Liver (tissue), 9 donors: ENCODE data around the gene HMGB2. TPM values are rescaled to one million over a fixed set of nuclear protein-coding genes. Genes with fewer than 3 reads are reported as not detected.

Experiments used
- DNase-seq: peaks from one replicate; pipeline ENCODE4 v3.0.0-alpha.2; 2017; ENCODE audit warnings: low spot score
- H3K27ac ChIP-seq, 2 donors: one replicate each; pipeline ENCODE4 v1.7.0; 2013; ENCODE audit warnings: inconsistent platforms in 2 of 2, low read length in 2 of 2, control low read depth in 1 of 2, low read depth in 1 of 2, mild to moderate bottlenecking in 1 of 2
- H3K27me3 ChIP-seq, 4 donors: one replicate each; pipeline versions ENCODE4 v1.6.1 to v1.7.0; 2013; ENCODE audit warnings: low read length in 3 of 4, inconsistent platforms in 1 of 4, mild to moderate bottlenecking in 1 of 4, moderate library complexity in 1 of 4; ENCODE audit not compliant: control insufficient read depth in 4 of 4, insufficient read depth in 4 of 4
- H3K36me3 ChIP-seq, 4 donors: one replicate each; pipeline versions ENCODE4 v1.6.1 to v1.7.0; 2013; ENCODE audit warnings: low read length in 3 of 4, mild to moderate bottlenecking in 3 of 4, low read depth in 1 of 4, moderate library complexity in 1 of 4; ENCODE audit not compliant: control insufficient read depth in 4 of 4, insufficient read depth in 3 of 4
- H3K4me1 ChIP-seq, 4 donors: one replicate each; pipeline versions ENCODE4 v1.6.1 to v1.7.0; 2013; ENCODE audit warnings: low read length in 3 of 4, mild to moderate bottlenecking in 3 of 4, moderate library complexity in 1 of 4; ENCODE audit not compliant: control insufficient read depth in 4 of 4, insufficient read depth in 4 of 4
- H3K4me3 ChIP-seq, 3 donors: one replicate each; pipeline versions ENCODE4 v1.6.1 to v1.7.0; 2013; ENCODE audit warnings: low read length in 3 of 3, control low read depth in 1 of 3, low read depth in 1 of 3, mild to moderate bottlenecking in 1 of 3
- H3K9ac ChIP-seq, 2 donors: one replicate each; pipeline ENCODE4 v1.7.0; 2013; ENCODE audit warnings: low read length in 2 of 2, mild to moderate bottlenecking in 2 of 2, moderate library complexity in 2 of 2, control low read depth in 1 of 2, low read depth in 1 of 2
- H3K9me3 ChIP-seq, 4 donors: one replicate each; pipeline versions ENCODE4 v1.6.1 to v1.7.0; 2013; ENCODE audit warnings: low read length in 3 of 4; ENCODE audit not compliant: control insufficient read depth in 4 of 4
- CTCF ChIP-seq: fragments of 150-350 bp; IDR thresholded peaks from 2 replicates; pipeline ENCODE4 v1.5.1; 2017; ENCODE audit warnings: improper control_type of control experiment, low read depth, low read length; ENCODE audit not compliant: missing input control
- EGR1 ChIP-seq, 2 donors: IDR thresholded peaks; 2 replicates each; pipeline ENCODE4 v1.6.1; 2016 to 2018; ENCODE audit warnings: antibody characterized with exemption in 2 of 2, low read depth in 2 of 2
- GABPA ChIP-seq, 2 donors: IDR thresholded peaks in 1 of 2; conservative IDR thresholded peaks in 1 of 2; 2 replicates each; pipeline ENCODE4 v1.6.1; 2016; ENCODE audit warnings: antibody characterized with exemption in 2 of 2, mild to moderate bottlenecking in 1 of 2, moderate library complexity in 1 of 2
- HNF4A ChIP-seq, 2 donors: conservative IDR thresholded peaks; 2 replicates each; pipeline ENCODE4 v1.6.1; 2016; ENCODE audit warnings: antibody characterized with exemption in 2 of 2, mild to moderate bottlenecking in 2 of 2
- JUND ChIP-seq, 2 donors: IDR thresholded peaks; 2 replicates each; pipeline ENCODE4 v1.6.1; 2016; ENCODE audit warnings: antibody characterized with exemption in 2 of 2
- NR2F2 ChIP-seq: IDR thresholded peaks from 2 replicates; pipeline ENCODE4 v1.6.1; 2016; ENCODE audit warnings: antibody characterized with exemption
- RAD21 ChIP-seq, 2 donors: IDR thresholded peaks; 2 replicates each; pipeline ENCODE4 v1.6.1; 2016; ENCODE audit warnings: antibody characterized with exemption in 2 of 2, mild to moderate bottlenecking in 2 of 2
- RXRA ChIP-seq, 2 donors: IDR thresholded peaks; 2 replicates each; pipeline ENCODE4 v1.6.1; 2017 to 2018; ENCODE audit warnings: antibody characterized with exemption in 2 of 2, mild to moderate bottlenecking in 1 of 2
- SP1 ChIP-seq: IDR thresholded peaks from 2 replicates; pipeline ENCODE4 v1.6.1; 2018; ENCODE audit warnings: antibody characterized with exemption, mild to moderate bottlenecking
- TAF1 ChIP-seq: conservative IDR thresholded peaks from 2 replicates; pipeline ENCODE4 v1.6.1; 2016; ENCODE audit warnings: antibody characterized with exemption, mild to moderate bottlenecking
- ZBTB33 ChIP-seq: IDR thresholded peaks from 2 replicates; pipeline ENCODE4 v1.6.1; 2016; ENCODE audit warnings: antibody characterized with exemption
- WGBS: extraction: QIAGEN DNeasy Blood & Tissue Kit; methylation state at CpG from one replicate; pipeline ENCODE4 v1.1.7; 2013; 5-methylcytosine and 5-hydroxymethylcytosine counted together
- polyA plus RNA-seq, 2 donors: library from polyadenylated mRNA; stranded (reverse) in 1 of 2; unstranded in 1 of 2; fragments of 200-250 nt in 1 of 2; fragments of >200 nt in 1 of 2; fragmentation: Nextera tagmentation in 1 of 2; extraction: Ambion mirVana in 1 of 2; gene quantifications; one replicate each; pipeline versions ENCODE4 v1.2.1 to v1.2.3, GENCODE V29; 2013 to 2015
- total RNA-seq, 2 donors: library from RNA; depleted of rRNA; stranded (reverse); fragments of >200 nt; gene quantifications; one replicate each; pipeline ENCODE4 v1.2.3, GENCODE V29; 2014
- TF ChIP-seq, protein P1 (sequence below): IDR thresholded peaks from 2 replicates; pipeline ENCODE4 v1.6.1; 2016; ENCODE audit warnings: antibody characterized with exemption, mild to moderate bottlenecking
- TF ChIP-seq, protein P2 (sequence below): IDR thresholded peaks from 2 replicates; pipeline ENCODE4 v1.6.1; 2016; ENCODE audit warnings: antibody characterized with exemption
- donor health status: healthy.
- donor health status: healthy.
- donor health status: healthy.
- donor health status: healthy.
- donor health status: healthy.

Gene HMGB2
- total and polyA plus RNA-seq, 4 donors: 7.2 to 271 (median 16.9) TPM

DNA sequence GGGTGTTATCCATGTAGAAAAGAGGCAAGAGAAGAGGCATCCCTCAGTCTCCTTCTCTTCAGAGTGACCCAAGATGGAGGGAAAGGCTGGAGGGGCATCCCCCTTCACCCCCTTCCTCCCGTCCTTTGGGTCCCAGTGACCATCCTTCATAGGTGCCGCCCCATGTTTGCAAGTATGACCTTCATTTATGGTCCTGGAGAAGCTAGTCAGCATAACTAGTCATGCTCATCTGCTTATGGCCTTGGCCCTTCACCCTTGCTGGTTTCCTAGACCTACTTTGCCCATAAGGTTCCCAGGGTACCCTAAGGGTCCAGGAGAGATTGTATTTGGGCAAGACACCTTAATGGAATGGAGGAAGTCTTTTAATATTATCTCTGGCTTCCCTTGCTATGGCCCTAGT lies 46.7 kb downstream of the HMGB2 start:
- no peaks in the 10 kb centered on the region for H3K27me3 ChIP-seq
- no peak for TF ChIP-seq HNF4A (conservative IDR thresholded peaks at IDR 0.05)
- TF ChIP-seq EGR1 (IDR thresholded peaks at IDR 0.05; ENCODE audit: low read depth in 2 of 2): no peak
- TF ChIP-seq RAD21 (IDR thresholded peaks at IDR 0.05): no peak

GRCh38 chr4:173284463-173284862 lies 49.7 kb downstream of the HMGB2 start:
- no peaks in the 10 kb centered on the region for H3K4me1 ChIP-seq
- DNase-seq: no peak
- H3K36me3 ChIP-seq: no peaks in the 10 kb centered on the region
- no peak overlapping the region for H3K9ac ChIP-seq
- no peaks in the 10 kb centered on the region for H3K27me3 ChIP-seq
- H3K4me3 ChIP-seq: no peak overlapping the region
- H3K27ac ChIP-seq: no peak overlapping the region
- TF ChIP-seq, protein P1, sequence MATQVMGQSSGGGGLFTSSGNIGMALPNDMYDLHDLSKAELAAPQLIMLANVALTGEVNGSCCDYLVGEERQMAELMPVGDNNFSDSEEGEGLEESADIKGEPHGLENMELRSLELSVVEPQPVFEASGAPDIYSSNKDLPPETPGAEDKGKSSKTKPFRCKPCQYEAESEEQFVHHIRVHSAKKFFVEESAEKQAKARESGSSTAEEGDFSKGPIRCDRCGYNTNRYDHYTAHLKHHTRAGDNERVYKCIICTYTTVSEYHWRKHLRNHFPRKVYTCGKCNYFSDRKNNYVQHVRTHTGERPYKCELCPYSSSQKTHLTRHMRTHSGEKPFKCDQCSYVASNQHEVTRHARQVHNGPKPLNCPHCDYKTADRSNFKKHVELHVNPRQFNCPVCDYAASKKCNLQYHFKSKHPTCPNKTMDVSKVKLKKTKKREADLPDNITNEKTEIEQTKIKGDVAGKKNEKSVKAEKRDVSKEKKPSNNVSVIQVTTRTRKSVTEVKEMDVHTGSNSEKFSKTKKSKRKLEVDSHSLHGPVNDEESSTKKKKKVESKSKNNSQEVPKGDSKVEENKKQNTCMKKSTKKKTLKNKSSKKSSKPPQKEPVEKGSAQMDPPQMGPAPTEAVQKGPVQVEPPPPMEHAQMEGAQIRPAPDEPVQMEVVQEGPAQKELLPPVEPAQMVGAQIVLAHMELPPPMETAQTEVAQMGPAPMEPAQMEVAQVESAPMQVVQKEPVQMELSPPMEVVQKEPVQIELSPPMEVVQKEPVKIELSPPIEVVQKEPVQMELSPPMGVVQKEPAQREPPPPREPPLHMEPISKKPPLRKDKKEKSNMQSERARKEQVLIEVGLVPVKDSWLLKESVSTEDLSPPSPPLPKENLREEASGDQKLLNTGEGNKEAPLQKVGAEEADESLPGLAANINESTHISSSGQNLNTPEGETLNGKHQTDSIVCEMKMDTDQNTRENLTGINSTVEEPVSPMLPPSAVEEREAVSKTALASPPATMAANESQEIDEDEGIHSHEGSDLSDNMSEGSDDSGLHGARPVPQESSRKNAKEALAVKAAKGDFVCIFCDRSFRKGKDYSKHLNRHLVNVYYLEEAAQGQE: no peak
- TF ChIP-seq CTCF: no peak
- TF ChIP-seq EGR1 (IDR thresholded peaks at IDR 0.05; ENCODE audit: low read depth in 2 of 2): no peak
- TF ChIP-seq TAF1: no peak
- TF ChIP-seq HNF4A (conservative IDR thresholded peaks at IDR 0.05): no peak
- TF ChIP-seq GABPA (IDR thresholded peaks at IDR 0.05 in 1 of 2, conservative IDR thresholded peaks at IDR 0.05 in 1 of 2): no peak
- TF ChIP-seq SP1: no peak
- no peak for TF ChIP-seq ZBTB33
- TF ChIP-seq RAD21 (IDR thresholded peaks at IDR 0.05): no peak
- no peak for TF ChIP-seq JUND (IDR thresholded peaks at IDR 0.05)
- TF ChIP-seq RXRA (IDR thresholded peaks at IDR 0.05): no peak
- TF ChIP-seq, protein P2, sequence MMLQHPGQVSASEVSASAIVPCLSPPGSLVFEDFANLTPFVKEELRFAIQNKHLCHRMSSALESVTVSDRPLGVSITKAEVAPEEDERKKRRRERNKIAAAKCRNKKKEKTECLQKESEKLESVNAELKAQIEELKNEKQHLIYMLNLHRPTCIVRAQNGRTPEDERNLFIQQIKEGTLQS: no peak
- TF ChIP-seq NR2F2: no peak
- peaks cover 6 to 34% (median 12%) of the 10 kb centered on the region in 4 donors for H3K9me3 ChIP-seq

More for the DNA sequence above, 46.7 kb downstream of the HMGB2 start:
- no peaks in the 10 kb centered on the region for H3K36me3 ChIP-seq
- 67% methylated on average over 2 of the region's 2 CpGs for WGBS
- H3K4me3 ChIP-seq: no peak overlapping the region
- H3K27ac ChIP-seq: no peak overlapping the region
- DNase-seq: no peak
- H3K4me1 ChIP-seq: no peaks in the 10 kb centered on the region
- peaks cover 4 to 34% (median 12%) of the 10 kb centered on the region in 4 donors for H3K9me3 ChIP-seq
- H3K9ac ChIP-seq: no peak overlapping the region
